GM23338 (cell line): Measurements from ENCODE around the gene TMEM41B.

Experiments used
- CREB1 ChIP-seq: fragments of 250-450 bp; sonication (Bioruptor Pico); IDR thresholded peaks from 2 replicates; pipeline ENCODE4 v1.5.0; 2020; ENCODE audit warnings: low read depth, mild to moderate bottlenecking, moderate library complexity
- POLR2AphosphoS5 ChIP-seq: IDR thresholded peaks from 2 replicates; pipeline ENCODE4 v1.6.1; 2016; ENCODE audit warnings: antibody characterized with exemption, low read depth
- TF ChIP-seq, protein P1 (sequence below), 2 experiments: fragments of 200-600 bp in 1 of 2; sonication (generic) in 1 of 2; conservative IDR thresholded peaks; 2 replicates each; pipeline versions ENCODE4 v1.5.1 to v1.6.1; 2016 to 2017; ENCODE audit warnings: antibody characterized with exemption in 2 of 2, low read depth in 2 of 2, mild to moderate bottlenecking in 2 of 2, moderate library complexity in 1 of 2

DNA sequence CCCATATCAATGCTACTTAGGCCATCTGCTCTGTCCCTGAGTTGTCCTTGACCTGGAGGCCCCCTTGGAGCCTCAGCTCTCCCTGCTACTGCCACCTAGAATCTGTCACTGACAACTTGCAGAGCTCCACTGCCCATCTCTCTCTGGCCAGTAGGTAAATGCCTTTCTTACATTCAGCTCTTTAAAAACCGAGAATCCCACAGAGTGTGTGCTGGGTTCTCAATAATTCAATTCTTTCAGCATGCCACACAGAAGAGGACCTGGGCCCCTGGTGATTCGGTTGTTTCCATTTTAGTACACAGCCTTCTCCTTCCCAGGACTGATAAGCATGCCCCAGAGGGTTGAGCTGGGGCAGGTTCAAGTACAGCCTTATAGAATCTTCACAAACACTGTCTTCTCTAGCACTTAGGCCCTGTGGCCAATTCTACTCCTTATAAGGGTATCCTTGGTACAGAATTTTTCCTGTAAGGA is 48.0 kb upstream of the TMEM41B start:
- TF ChIP-seq, protein P1, sequence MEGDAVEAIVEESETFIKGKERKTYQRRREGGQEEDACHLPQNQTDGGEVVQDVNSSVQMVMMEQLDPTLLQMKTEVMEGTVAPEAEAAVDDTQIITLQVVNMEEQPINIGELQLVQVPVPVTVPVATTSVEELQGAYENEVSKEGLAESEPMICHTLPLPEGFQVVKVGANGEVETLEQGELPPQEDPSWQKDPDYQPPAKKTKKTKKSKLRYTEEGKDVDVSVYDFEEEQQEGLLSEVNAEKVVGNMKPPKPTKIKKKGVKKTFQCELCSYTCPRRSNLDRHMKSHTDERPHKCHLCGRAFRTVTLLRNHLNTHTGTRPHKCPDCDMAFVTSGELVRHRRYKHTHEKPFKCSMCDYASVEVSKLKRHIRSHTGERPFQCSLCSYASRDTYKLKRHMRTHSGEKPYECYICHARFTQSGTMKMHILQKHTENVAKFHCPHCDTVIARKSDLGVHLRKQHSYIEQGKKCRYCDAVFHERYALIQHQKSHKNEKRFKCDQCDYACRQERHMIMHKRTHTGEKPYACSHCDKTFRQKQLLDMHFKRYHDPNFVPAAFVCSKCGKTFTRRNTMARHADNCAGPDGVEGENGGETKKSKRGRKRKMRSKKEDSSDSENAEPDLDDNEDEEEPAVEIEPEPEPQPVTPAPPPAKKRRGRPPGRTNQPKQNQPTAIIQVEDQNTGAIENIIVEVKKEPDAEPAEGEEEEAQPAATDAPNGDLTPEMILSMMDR (conservative IDR thresholded peaks at IDR 0.05; ENCODE audit: low read depth in 2 of 2), result peak in 1 of 2 experiments; percentile 29; a peak in 1 of 4 replicates
- TF ChIP-seq POLR2AphosphoS5 (no peak), CREB1 (CRISPR knock-in tag) (no peak)
